Measurements from ENCODE around the gene SRCAP. TPM values are rescaled to one million over a fixed set of nuclear protein-coding genes. Genes with fewer than 3 reads are reported as not detected.

Gene SRCAP
- total RNA-seq, 2 experiments from 2014 or later, result 70.8 to 73.5 TPM

Other genes with a start within 250 kb of the SRCAP start
- 100 to 1,000 TPM; 222 to 233 TPM for gene ITGAL, start 226.4 kb upstream of the SRCAP start, total RNA-seq
- gene ZNF768, start 172.6 kb upstream of the SRCAP start, total RNA-seq, result 10 to 100 TPM; 14.6 to 15.7 TPM
- 10 to 100 TPM; 13.6 to 15.0 TPM for gene ZNF747, start 164.3 kb upstream of the SRCAP start, total RNA-seq
- gene ZNF764, start 140.8 kb upstream of the SRCAP start, total RNA-seq, result 10 to 100 TPM; 14.1 to 15.0 TPM
- 10 to 100 TPM in 1 of 2 experiments, 1 to 10 TPM in 1; 9.4 to 10.0 TPM for gene ZNF688, start 127.5 kb upstream of the SRCAP start, total RNA-seq
- 10 to 100 TPM; 13.8 to 14.5 TPM for gene ZNF785, start 113.5 kb upstream of the SRCAP start, total RNA-seq
- 10 to 100 TPM; 12.5 to 12.7 TPM for gene ZNF689, start 88.8 kb upstream of the SRCAP start, total RNA-seq
- gene PRR14, start 48.2 kb upstream of the SRCAP start, total RNA-seq, result 10 to 100 TPM; 87.8 to 95.1 TPM
- gene FBRS, start 40.7 kb upstream of the SRCAP start, total RNA-seq, result 100 to 1,000 TPM; 107 to 119 TPM
- gene PHKG2, start 49.3 kb downstream of the SRCAP start, total RNA-seq, result 10 to 100 TPM; 34.5 to 34.7 TPM
- gene CFAP119, start 62.9 kb downstream of the SRCAP start, total RNA-seq, result 1 to 10 TPM; 5.3 to 6.3 TPM
- 100 to 1,000 TPM; 125 to 129 TPM for gene RNF40, start 63.2 kb downstream of the SRCAP start, total RNA-seq
- 1 to 10 TPM; 5.4 to 5.5 TPM for gene ZNF629, start 88.0 kb downstream of the SRCAP start, total RNA-seq
- gene BCL7C, start 194.9 kb downstream of the SRCAP start, total RNA-seq, result 10 to 100 TPM; 27.8 to 29.8 TPM
- gene CTF1, start 197.4 kb downstream of the SRCAP start, total RNA-seq, result under 1 TPM; 0.13 to 0.21 TPM
- 10 to 100 TPM; 29.9 to 30.1 TPM for gene FBXL19, start 224.4 kb downstream of the SRCAP start, total RNA-seq
- gene ORAI3, start 249.9 kb downstream of the SRCAP start, total RNA-seq, result 1 to 10 TPM; 7.9 to 8.4 TPM

Measured in activated CD8-positive, alpha-beta memory T cell treated with anti-CD3 and anti-CD28 coated beads for 36 hours (primary cell).